HepG2 (cell line): ENCODE results near the gene SLC16A6. TPM values are rescaled to one million over a fixed set of nuclear protein-coding genes. Genes with fewer than 3 reads are reported as not detected.
"Not testable (repeated sequence)": the region's sequence is repeated elsewhere in the genome, so short reads cannot be mapped to it uniquely, and the experiment has no call there.

Experiments
- ATAC-seq: fragments of 200-7000 bp; cut with Tn5 transposase; 3 replicates; pipeline ENCODE4 v1.9.1; 2020; ENCODE audit warnings: mild to moderate bottlenecking, moderate library complexity
- BruUV-seq: library from RNA; stranded (reverse); fragments of 400-500 nt; replicated peaks from 2 replicates; lab custom pipeline; 2021; lab: Mats Ljungman, UMichigan
- CTCF ChIA-PET: fragments of 300-600 bp; formaldehyde crosslinking; extraction: SDS; loops from one replicate; lab custom pipeline; 2021; ENCODE audit warnings: low total read pairs, inconsistent platforms, low intra/inter-chr PET ratio; lab: Yijun Ruan, JAX
- POLR2A ChIA-PET: fragments of 350-600 bp; sonication (Branson Sonifier 250); formaldehyde crosslinking; loops from one replicate; lab custom pipeline; 2020; ENCODE audit warnings: antibody characterized with exemption, inconsistent platforms; lab: Yijun Ruan, JAX
- DNase-seq: peaks from one replicate; pipeline ENCODE4 v3.0.0-alpha.2; 2015; ENCODE audit warnings: low spot score
- FAIRE-seq: peaks from 3 replicates; lab custom pipeline; 2011; peaks lifted over from hg19 to GRCh38; lab: Jason Lieb, UNC
- H2AFZ ChIP-seq: one replicate; pipeline ENCODE4 v1.6.1; 2011; ENCODE audit warnings: low read length, inconsistent platforms
- H3K27ac ChIP-seq: fragments of 300-600 bp; 3 replicates; pipeline ENCODE4 v1.8.0; 2011; ENCODE audit warnings: mixed run types, mild to moderate bottlenecking, mixed read lengths, low read length, inconsistent platforms; ENCODE audit not compliant: insufficient read depth; ENCODE audit errors: extremely low read length
- H3K27me3 ChIP-seq, 2 experiments: fragments of 200-600 bp in 1 of 2; 2 replicates in 1 of 2; 3 replicates in 1 of 2; pipeline versions ENCODE4 v1.6.0 to v1.8.0; 2011; ENCODE audit warnings: low read length in 2 of 2, mild to moderate bottlenecking in 2 of 2, moderate library complexity in 2 of 2, inconsistent platforms in 1 of 2; ENCODE audit not compliant: insufficient read depth in 2 of 2, control insufficient read depth in 1 of 2
- H3K36me3 ChIP-seq, 2 experiments: fragments of 200-600 bp in 1 of 2; replicated peaks in 1 of 2; 2 replicates in 1 of 2; 3 replicates in 1 of 2; pipeline versions ENCODE4 v1.5.1 to v1.8.0; 2011; ENCODE audit warnings: low read length in 2 of 2, inconsistent platforms in 1 of 2; ENCODE audit not compliant: insufficient read depth in 2 of 2, control insufficient read depth in 1 of 2
- H3K4me1 ChIP-seq: 2 replicates; pipeline ENCODE4 v1.5.1; 2012; ENCODE audit warnings: low read length, inconsistent platforms; ENCODE audit not compliant: insufficient read depth
- H3K4me2 ChIP-seq: 2 replicates; pipeline ENCODE4 v1.6.0; 2011; ENCODE audit warnings: low read depth, low read length, inconsistent platforms
- H3K4me3 ChIP-seq, 3 experiments: fragments of 200-600 bp in 1 of 3; sonication (generic), shearing (Covaris generic) in 1 of 3; replicated peaks in 1 of 3; 2 replicates each; pipeline ENCODE4 v1.5.1; 2011 to 2016; ENCODE audit warnings: low read length in 3 of 3, inconsistent platforms in 2 of 3, low read depth in 2 of 3, mild to moderate bottlenecking in 2 of 3, control low read depth in 1 of 3, mixed read lengths in 1 of 3; ENCODE audit not compliant: insufficient read depth in 1 of 3
- H3K79me2 ChIP-seq: one replicate; pipeline ENCODE4 v1.6.1; 2011; ENCODE audit warnings: low read length, inconsistent platforms; ENCODE audit not compliant: insufficient read depth
- H3K9ac ChIP-seq: 2 replicates; pipeline ENCODE4 v1.6.0; 2011; ENCODE audit warnings: mild to moderate bottlenecking, low read depth, low read length, inconsistent platforms; ENCODE audit not compliant: insufficient read depth
- H3K9me3 ChIP-seq: 2 replicates; pipeline ENCODE4 v1.5.1; 2012; ENCODE audit warnings: mild to moderate bottlenecking, low read length
- H4K20me1 ChIP-seq: 2 replicates; pipeline ENCODE4 v1.6.0; 2011; ENCODE audit warnings: inconsistent platforms, mild to moderate bottlenecking, low read length, moderate library complexity; ENCODE audit not compliant: insufficient read depth
- CERS6 ChIP-seq: sonication (generic); formaldehyde crosslinking; IDR thresholded peaks from 2 replicates; pipeline ENCODE4 v1.5.0; 2020; ENCODE audit warnings: missing genetic modification reagents
- FOSL2 ChIP-seq: sonication (generic); formaldehyde crosslinking; IDR thresholded peaks from 2 replicates; pipeline ENCODE4 v1.4.0; 2020; ENCODE audit warnings: missing genetic modification reagents
- GATAD2A ChIP-seq: IDR thresholded peaks from 2 replicates; pipeline ENCODE4 v1.6.1; 2016
- HIVEP1 ChIP-seq: sonication (generic); formaldehyde crosslinking; IDR thresholded peaks from 2 replicates; pipeline ENCODE4 v1.4.0; 2020; ENCODE audit warnings: mild to moderate bottlenecking, missing genetic modification reagents
- KDM5B ChIP-seq: sonication (generic); formaldehyde crosslinking; IDR thresholded peaks from 2 replicates; pipeline ENCODE4 v1.4.0; 2020; ENCODE audit warnings: missing genetic modification reagents, mild to moderate bottlenecking, borderline replicate concordance
- RARA ChIP-seq: IDR thresholded peaks from 2 replicates; pipeline ENCODE4 v1.6.1; 2016; ENCODE audit warnings: missing genetic modification reagents, missing compliant biosample characterization
- RXRA ChIP-seq: sonication (generic); formaldehyde crosslinking; IDR thresholded peaks from 2 replicates; pipeline ENCODE4 v1.5.1; 2020; ENCODE audit warnings: missing genetic modification reagents
- SNAPC4 ChIP-seq: sonication (generic); formaldehyde crosslinking; IDR thresholded peaks from 2 replicates; pipeline ENCODE4 v1.4.0; 2020; ENCODE audit warnings: mild to moderate bottlenecking, missing genetic modification reagents
- WIZ ChIP-seq: sonication (generic); formaldehyde crosslinking; IDR thresholded peaks from 2 replicates; pipeline ENCODE4 v1.5.1; 2020; ENCODE audit warnings: mild to moderate bottlenecking, missing genetic modification reagents
- ZBTB3 ChIP-seq: sonication (generic); formaldehyde crosslinking; IDR thresholded peaks from 2 replicates; pipeline ENCODE4 v1.4.0; 2020; ENCODE audit warnings: low read depth, mild to moderate bottlenecking, moderate library complexity, missing genetic modification reagents, borderline replicate concordance
- ZBTB38 ChIP-seq: sonication (generic); formaldehyde crosslinking; IDR thresholded peaks from 2 replicates; pipeline ENCODE4 v1.5.1; 2020; ENCODE audit warnings: mild to moderate bottlenecking, missing genetic modification reagents
- ZFP90 ChIP-seq: sonication (generic); formaldehyde crosslinking; IDR thresholded peaks from 2 replicates; pipeline ENCODE4 v1.8.0; 2022; ENCODE audit warnings: missing genetic modification reagents, mild to moderate bottlenecking, inconsistent platforms, borderline replicate concordance
- WGBS: methylation state at CpG from one replicate; pipeline ENCODE4 v1.1.6; 2017; ENCODE audit warnings: low lambda C conversion rate; 5-methylcytosine and 5-hydroxymethylcytosine counted together
- in situ Hi-C: cut with HindIII; loops from 2 replicates; pipeline ENCODE4 v1.10.0; 2017; ENCODE audit warnings: low pct_unique_long_range_greater_than_20kb; ENCODE audit not compliant: extremely low pct_ligation_motif_present
- intact Hi-C: fragments of 100-400 bp; cut with micrococcal nuclease; formaldehyde crosslinking; loops from one replicate; pipeline ENCODE4 v1.10.0; 2022; ENCODE audit not compliant: unreplicated experiment
- polyA plus RNA-seq, 8 experiments: library from polyadenylated mRNA; depleted of rRNA in 3 of 8; stranded (reverse) in 7 of 8; unstranded in 1 of 8; fragments of >200 nt; fragmentation: Illumina TruSeq in 4 of 8; extraction: Trizol in 4 of 8; gene quantifications; 2 replicates each; pipeline versions ENCODE4 v1.2.1 to v1.2.3, GENCODE V29; 2011 to 2016; ENCODE audit warnings: low read depth in 4 of 8, missing spikeins in 1 of 8, mixed read lengths in 1 of 8; ENCODE audit not compliant: insufficient read depth in 1 of 8
- total RNA-seq, 5 experiments: library from RNA; depleted of rRNA; stranded (reverse); fragments of >200 nt; fragmentation: Illumina TruSeq; extraction: Trizol; gene quantifications; 2 replicates each; pipeline ENCODE4 v1.2.3, GENCODE V29; 2016; ENCODE audit warnings: low read depth in 1 of 5

Gene SLC16A6
- total and polyA plus RNA-seq, 2 of the 13 experiments (the other 11 are each of a cell fraction or from before 2014, with no cell fraction given) = 1.1 to 44.7 TPM

- BruUV-seq = no TSS peak
- Histone ChIP-seq H2AFZ (no peak overlapping the region), H3K9me3 (no peaks in the 10 kb centered on the region), H3K9ac (no peak overlapping the region), H4K20me1 (no peaks in the 10 kb centered on the region), H3K4me1 (peaks cover 59% of the 10 kb centered on the region), H3K36me3 (no peaks in the 10 kb centered on the region; a peak in 1 of 5 replicates), H3K27me3 (no peaks in the 10 kb centered on the region), H3K27ac (no peak overlapping the region), H3K4me2 (no peak overlapping the region), H3K4me3 (no peak overlapping the region), H3K79me2 (no peaks in the 10 kb centered on the region)
- ChIA-PET POLR2A (no interaction called here), CTCF (no interaction called here)
- no peak for ATAC-seq
- intact Hi-C loops = no loop called here
- FAIRE-seq = no peak
- in situ Hi-C loops = no loop called here
- no peak for DNase-seq
- TF ChIP-seq FOSL2 (CRISPR knock-in tag) (peak; percentile 16; the same call in 1 of the 2 replicates), CERS6 (CRISPR knock-in tag) (no peak)
- 92% methylated on average over 8 of the region's 8 CpGs for WGBS
Observed at GRCh38 chr17:68310152-68310551, 19.2 kb upstream of the SLC16A6 start.

- H3K4me2 ChIP-seq, CTCF ChIA-PET, in situ Hi-C loops, POLR2A ChIA-PET, H2AFZ ChIP-seq, H3K9me3 ChIP-seq, H4K20me1 ChIP-seq, H3K36me3 ChIP-seq, H3K27me3 ChIP-seq, intact Hi-C loops, H3K9ac ChIP-seq, H3K4me3 ChIP-seq, H3K27ac ChIP-seq, H3K79me2 ChIP-seq, FAIRE-seq, ATAC-seq, DNase-seq, BruUV-seq: not testable (repeated sequence)
- peaks cover 69% of the 10 kb centered on the region for H3K4me1 ChIP-seq
- 93% methylated on average over 17 of the region's 28 CpGs for WGBS
- TF ChIP-seq KDM5B (CRISPR knock-in tag) (peak; percentile 17; the same call in 1 of the 2 replicates), WIZ (CRISPR knock-in tag) (0 out of 2 replicates have a peak, but pooled peaks have one; percentile 20), RXRA (CRISPR knock-in tag) (0 out of 2 replicates have a peak, but pooled peaks have one; percentile 27), GATAD2A (0 out of 2 replicates have a peak, but pooled peaks have one; percentile 13), ZBTB3 (CRISPR knock-in tag) (peak; percentile 95), ZBTB38 (peak; percentile 56), ZFP90 (CRISPR knock-in tag) (peak; percentile 68; the same call in 1 of the 2 replicates), RARA (CRISPR knock-in tag) (peak; percentile 42; the same call in 1 of the 2 replicates), HIVEP1 (CRISPR knock-in tag) (peak; percentile 24; the same call in 1 of the 2 replicates), SNAPC4 (CRISPR knock-in tag) (0 out of 2 replicates have a peak, but pooled peaks have one; percentile 19)
Observed at GRCh38 chr17:68309066-68309670, 18.2 kb upstream of the SLC16A6 start.
